ENCODE results near the gene DNAH12. TPM values are rescaled to one million over a fixed set of nuclear protein-coding genes. Genes with fewer than 3 reads are reported as not detected.
"Not testable (repeated sequence)": the region's sequence is repeated elsewhere in the genome, so short reads cannot be mapped to it uniquely, and the experiment has no call there.

The DNAH12 gene
- polyA plus RNA-seq, 4 donors: 0.70 to 2.0 (median 0.98) TPM

- DNase-seq (ENCODE audit: low read depth in 4 of 4, low spot score in 3 of 4): no peak
Observed at GRCh38 chr3:57331078-57331610, 213.0 kb downstream of the DNAH12 start.

- not testable (repeated sequence) for DNase-seq (ENCODE audit: low read depth in 4 of 4, low spot score in 3 of 4)
Observed at GRCh38 chr3:57326498-57326897, 217.6 kb downstream of the DNAH12 start.

- no peak for DNase-seq (ENCODE audit: low read depth in 4 of 4, low spot score in 3 of 4)
Observed at GRCh38 chr3:57314204-57314603, 229.9 kb downstream of the DNAH12 start.

GRCh38 chr3:57309769-57310360 lies 234.3 kb downstream of the DNAH12 start:
- no peak for DNase-seq (ENCODE audit: low read depth in 4 of 4, low spot score in 3 of 4)

- not testable (repeated sequence) for DNase-seq (ENCODE audit: low read depth in 4 of 4, low spot score in 3 of 4)
Observed at GRCh38 chr3:57303520-57303919, 240.6 kb downstream of the DNAH12 start.

- DNase-seq (ENCODE audit: low read depth in 4 of 4, low spot score in 3 of 4): no peak
Observed at GRCh38 chr3:57298041-57298440, 246.1 kb downstream of the DNAH12 start.

GRCh38 chr3:57292897-57293526 lies 251.1 kb downstream of the DNAH12 start:
- no peak for DNase-seq (ENCODE audit: low read depth in 4 of 4, low spot score in 3 of 4)

GRCh38 chr3:57292159-57292896 lies 251.8 kb downstream of the DNAH12 start, which contains the start of gene ASB14:
TSS of gene ASB14 (minus strand) at chr3:57292685. CDS start at chr3:57292033, 652 bp downstream.
- no peak for DNase-seq (ENCODE audit: low read depth in 4 of 4, low spot score in 3 of 4)

- DNase-seq (ENCODE audit: low read depth in 4 of 4, low spot score in 3 of 4): no peak
Observed at GRCh38 chr3:57288403-57288802, 255.7 kb downstream of the DNAH12 start.

- DNase-seq (ENCODE audit: low read depth in 4 of 4, low spot score in 3 of 4): no peak
Observed at GRCh38 chr3:57287205-57287604, 256.9 kb downstream of the DNAH12 start.

- DNase-seq (ENCODE audit: low read depth in 4 of 4, low spot score in 3 of 4): no peak
Observed at GRCh38 chr3:57283334-57283733, 260.8 kb downstream of the DNAH12 start.

GRCh38 chr3:57281715-57282114 lies 262.4 kb downstream of the DNAH12 start:
- DNase-seq (ENCODE audit: low read depth in 4 of 4, low spot score in 3 of 4): no peak

- DNase-seq (ENCODE audit: low read depth in 4 of 4, low spot score in 3 of 4): no peak
Observed at GRCh38 chr3:57279685-57280084, 264.5 kb downstream of the DNAH12 start.

- DNase-seq (ENCODE audit: low read depth in 4 of 4, low spot score in 3 of 4): no peak
Observed at GRCh38 chr3:57278237-57278636, 265.9 kb downstream of the DNAH12 start.

- no peak for DNase-seq (ENCODE audit: low read depth in 4 of 4, low spot score in 3 of 4)
Observed at GRCh38 chr3:57275393-57275792, 268.8 kb downstream of the DNAH12 start.

GRCh38 chr3:57274845-57275244 lies 269.3 kb downstream of the DNAH12 start:
- no peak for DNase-seq (ENCODE audit: low read depth in 4 of 4, low spot score in 3 of 4)

- no peak for DNase-seq (ENCODE audit: low read depth in 4 of 4, low spot score in 3 of 4)
Observed at GRCh38 chr3:57268416-57268815, 275.7 kb downstream of the DNAH12 start.

GRCh38 chr3:57261929-57262328 lies 282.2 kb downstream of the DNAH12 start:
- no peak for DNase-seq (ENCODE audit: low read depth in 4 of 4, low spot score in 3 of 4)

GRCh38 chr3:57261119-57261518 lies 283.0 kb downstream of the DNAH12 start:
- no peak for DNase-seq (ENCODE audit: low read depth in 4 of 4, low spot score in 3 of 4)

- DNase-seq (ENCODE audit: low read depth in 4 of 4, low spot score in 3 of 4): no peak
Observed at GRCh38 chr3:57257678-57258077, 286.5 kb downstream of the DNAH12 start.

- no peak for DNase-seq (ENCODE audit: low read depth in 4 of 4, low spot score in 3 of 4)
Observed at GRCh38 chr3:57256844-57257243, 287.3 kb downstream of the DNAH12 start.

- DNase-seq (ENCODE audit: low read depth in 4 of 4, low spot score in 3 of 4): no peak
Observed at GRCh38 chr3:57252404-57252803, 291.7 kb downstream of the DNAH12 start.

All from left renal pelvis (tissue), 4 donors.